Stimulated activated CD4-positive, alpha-beta T cell treated with anti-CD3 and anti-CD28 coated beads, Interleukin-2, amount 100 ng/mL, for 24 hours (primary cell): ENCODE measurements around the gene ZNF366.

Experiments
- DNase-seq, 2 donors: peaks; one replicate each; pipeline ENCODE4 v3.0.0-alpha.2; 2020

The ZNF366 gene, protein sequence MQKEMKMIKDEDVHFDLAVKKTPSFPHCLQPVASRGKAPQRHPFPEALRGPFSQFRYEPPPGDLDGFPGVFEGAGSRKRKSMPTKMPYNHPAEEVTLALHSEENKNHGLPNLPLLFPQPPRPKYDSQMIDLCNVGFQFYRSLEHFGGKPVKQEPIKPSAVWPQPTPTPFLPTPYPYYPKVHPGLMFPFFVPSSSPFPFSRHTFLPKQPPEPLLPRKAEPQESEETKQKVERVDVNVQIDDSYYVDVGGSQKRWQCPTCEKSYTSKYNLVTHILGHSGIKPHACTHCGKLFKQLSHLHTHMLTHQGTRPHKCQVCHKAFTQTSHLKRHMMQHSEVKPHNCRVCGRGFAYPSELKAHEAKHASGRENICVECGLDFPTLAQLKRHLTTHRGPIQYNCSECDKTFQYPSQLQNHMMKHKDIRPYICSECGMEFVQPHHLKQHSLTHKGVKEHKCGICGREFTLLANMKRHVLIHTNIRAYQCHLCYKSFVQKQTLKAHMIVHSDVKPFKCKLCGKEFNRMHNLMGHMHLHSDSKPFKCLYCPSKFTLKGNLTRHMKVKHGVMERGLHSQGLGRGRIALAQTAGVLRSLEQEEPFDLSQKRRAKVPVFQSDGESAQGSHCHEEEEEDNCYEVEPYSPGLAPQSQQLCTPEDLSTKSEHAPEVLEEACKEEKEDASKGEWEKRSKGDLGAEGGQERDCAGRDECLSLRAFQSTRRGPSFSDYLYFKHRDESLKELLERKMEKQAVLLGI

DNA sequence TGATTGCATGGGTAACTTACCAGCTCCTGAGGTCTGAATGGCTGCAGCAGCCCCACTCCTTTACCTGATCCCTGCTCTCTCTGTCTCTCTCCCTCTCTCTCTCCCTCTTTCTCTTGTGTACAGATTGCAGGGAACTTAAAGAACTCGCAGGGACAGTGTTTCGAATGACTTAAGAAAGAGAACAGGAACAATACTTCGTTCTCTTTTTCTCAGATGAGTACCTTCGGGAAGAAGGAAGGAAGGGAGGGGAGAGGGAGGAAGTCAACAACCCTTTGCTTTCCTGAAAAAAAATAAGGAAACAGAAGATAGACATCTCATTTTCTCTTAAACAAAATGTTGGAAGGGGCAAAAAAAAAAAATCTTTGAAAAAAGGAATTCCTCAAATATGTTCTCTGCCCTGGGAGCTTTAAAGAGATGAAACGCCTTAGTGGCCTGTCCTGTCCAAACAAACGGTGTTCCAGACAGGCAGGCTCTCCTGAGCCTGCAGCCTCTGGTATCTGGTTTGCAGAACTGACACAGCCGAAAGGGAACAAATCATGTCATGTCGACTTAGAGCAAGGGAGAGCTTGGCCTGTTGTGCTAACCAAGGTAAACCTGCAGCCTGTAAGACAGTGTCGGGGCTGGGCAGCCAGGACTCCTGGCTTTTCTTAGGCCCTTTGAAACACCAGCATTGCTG lies at the start of gene ZNF366:
Gene ZNF366 (minus strand): TSS at position 180 of the 676 bp plus-strand sequence. CDS start 45,914 bp downstream, outside the sequence.
- DNase-seq: no peak

DNA sequence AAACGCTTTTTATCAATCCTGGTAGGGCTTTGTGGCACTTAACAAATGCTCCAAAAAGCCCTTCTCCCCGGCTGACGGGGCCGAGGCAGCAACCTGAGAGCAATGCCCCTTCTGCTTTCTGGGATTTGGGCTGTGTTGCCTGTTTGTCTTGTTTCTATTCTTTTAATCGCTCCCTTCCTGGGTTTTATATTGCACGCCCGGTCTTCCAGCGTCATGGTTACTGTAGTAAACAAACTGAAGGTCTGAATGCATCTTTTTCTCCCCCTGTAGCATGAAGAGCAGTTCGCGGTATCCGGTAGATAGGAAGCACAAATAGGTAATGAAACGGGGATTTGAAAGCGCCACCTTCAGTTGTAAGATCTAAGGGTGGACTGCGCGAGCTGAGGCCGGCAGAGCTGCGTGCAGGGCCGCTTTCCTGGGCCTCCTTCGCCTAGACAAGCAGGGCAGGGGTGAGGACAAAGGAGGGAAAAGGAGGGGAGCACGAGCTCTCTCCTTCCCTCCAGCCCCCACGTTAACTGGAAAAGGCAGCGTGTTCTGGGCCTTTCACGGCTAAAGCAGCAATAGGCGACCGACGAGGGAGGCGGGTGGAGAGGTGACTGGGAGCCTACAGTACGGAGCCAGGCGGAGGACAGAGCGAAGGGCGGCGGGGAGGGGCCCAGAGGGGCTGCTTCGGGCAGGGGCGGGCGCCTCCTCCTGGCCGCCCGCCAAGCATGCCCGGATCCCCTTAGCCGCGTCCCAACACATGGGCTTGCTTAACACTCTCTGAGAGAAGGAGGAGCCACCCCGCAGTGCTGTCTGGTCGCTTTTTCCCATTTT lies 49.3 kb upstream of the ZNF366 start:
- peak; percentile 26 to 62 for DNase-seq

DNA sequence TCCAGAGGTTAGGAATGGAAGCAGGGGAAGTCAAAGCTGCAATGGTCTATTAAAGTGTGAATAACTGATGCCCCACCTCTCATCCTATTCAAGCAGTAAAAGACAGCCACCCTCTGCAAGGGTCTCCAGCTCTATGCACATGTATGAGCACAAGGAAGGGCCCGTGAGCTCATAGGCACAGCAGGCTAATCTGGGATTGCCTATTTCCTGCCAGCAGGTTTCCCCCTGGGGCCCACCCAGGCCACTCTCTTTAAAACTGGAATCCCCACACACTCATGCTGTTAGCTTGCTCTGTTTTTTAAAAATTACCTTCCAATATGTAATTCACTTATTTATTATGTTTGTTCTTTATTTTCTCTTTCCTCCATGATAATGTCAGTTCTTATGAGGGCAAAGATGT lies 48.7 kb upstream of the ZNF366 start:
- no peak for DNase-seq

DNA sequence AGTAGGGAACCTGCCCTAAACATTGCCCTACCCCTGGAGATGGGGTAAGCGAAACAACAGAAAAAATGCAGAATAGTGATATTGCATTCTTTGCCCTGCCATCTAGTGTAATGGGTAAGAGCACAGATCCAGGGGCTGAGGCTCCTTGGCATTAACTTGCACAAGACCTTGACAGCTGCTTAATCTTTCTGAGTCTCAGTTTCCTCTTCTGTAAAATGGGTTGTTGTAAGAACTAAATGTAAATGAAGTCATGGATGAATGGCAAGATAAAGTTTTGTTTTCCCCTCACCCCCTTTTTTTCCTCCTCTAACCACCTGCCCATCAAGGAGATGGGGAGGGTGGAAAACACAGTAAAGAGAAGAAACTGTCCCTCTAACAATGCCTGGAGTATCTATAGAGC lies 47.7 kb upstream of the ZNF366 start:
- DNase-seq: no peak

DNA sequence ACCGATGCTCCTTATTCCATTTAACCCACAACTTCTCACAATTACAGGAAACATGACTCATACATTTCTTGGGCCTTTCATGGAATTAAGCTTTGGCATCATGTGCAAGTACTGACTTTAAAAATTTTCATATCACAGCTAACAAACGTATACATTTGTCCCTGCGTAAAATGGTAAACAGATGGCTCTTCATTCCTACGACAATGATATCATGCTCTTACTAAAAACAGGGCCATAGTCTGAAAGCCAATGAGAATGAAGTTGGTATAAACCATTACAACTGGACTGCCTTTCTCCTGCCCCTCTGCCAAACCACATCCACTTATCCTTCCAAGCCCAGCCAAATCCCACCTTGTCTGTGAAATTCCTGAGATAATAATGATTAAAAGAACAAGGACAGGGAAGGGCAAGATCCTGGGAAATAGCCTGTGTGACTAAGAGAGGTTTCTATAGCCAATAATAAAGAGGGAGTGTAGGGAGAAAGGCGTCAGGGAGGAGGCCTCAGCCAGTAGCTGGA lies 44.9 kb upstream of the ZNF366 start:
- no peak for DNase-seq

DNA sequence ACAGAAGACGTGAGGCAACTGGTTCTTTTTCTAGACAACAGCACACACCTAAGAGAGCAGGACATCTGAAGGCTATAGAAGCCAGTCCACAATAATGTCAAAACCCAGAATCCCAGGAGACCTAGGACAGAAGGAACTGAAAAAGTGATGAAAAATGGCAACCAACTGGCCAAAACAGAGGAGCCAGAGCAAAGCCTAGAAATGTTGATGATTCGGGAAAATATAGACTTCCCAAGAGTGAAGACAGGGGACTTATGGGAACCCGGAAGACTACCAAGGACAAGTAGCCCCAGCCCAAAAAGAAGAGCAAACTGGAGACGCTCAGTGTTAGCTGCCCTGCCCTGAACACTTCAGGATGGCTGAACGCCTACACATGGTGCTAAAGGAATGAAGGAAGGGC lies 43.4 kb upstream of the ZNF366 start:
- DNase-seq: no peak

DNA sequence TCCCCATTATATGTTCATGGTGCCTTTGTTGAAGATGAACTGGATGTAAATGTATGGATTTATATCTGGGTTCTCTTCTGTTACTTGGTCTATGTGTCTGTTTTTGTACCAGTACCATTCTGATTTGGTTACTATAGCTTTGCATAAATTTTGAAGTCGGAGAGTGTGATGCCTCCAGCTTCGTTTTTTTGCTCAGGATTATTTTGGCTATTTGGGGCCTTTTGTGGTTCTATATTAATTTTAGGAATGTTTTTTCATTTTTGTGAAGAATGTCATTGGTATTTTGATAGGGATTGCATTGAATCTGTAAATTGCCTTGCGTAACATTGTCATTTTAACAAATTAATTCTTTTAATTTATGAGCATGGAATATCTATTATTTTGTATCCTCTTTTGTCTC lies 36.6 kb upstream of the ZNF366 start:
- DNase-seq: no peak

DNA sequence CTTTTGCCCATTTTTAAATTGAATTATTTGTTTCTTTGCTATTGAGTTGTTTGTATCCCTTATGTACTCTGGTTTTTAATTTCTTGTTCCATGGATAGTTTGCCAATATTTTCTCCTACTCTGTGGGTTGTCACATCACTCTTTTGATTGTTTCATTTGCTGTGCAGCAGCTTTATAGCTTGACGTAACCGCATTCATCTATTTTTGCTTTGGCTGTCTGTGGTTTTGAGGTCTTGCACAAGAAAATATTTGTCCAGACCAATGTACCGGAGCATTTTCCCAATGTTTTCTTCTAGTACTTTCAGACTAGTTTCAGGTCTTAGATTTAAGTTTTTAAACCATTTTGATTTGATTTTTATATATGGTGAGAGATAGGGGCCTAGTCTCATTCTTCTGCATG lies 36.2 kb upstream of the ZNF366 start:
- no peak for DNase-seq

DNA sequence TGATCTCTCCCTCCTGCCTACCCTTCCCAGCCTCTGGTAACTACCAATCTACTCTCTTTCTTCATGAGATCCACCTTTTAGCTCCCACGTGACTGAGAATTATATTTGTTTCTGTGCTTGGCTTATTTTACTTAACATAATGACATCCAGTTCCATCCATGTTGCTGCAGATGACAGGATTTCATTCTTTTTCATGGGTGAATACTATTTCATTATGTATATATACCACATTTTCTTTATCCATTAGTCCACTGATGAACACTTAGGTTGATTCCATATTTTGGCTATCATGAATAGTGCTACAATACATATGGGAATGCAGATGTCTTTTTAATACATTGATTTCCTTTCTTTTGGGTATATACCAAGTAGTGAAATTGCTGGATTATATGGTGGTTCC lies 35.5 kb upstream of the ZNF366 start:
- no peak for DNase-seq

DNA sequence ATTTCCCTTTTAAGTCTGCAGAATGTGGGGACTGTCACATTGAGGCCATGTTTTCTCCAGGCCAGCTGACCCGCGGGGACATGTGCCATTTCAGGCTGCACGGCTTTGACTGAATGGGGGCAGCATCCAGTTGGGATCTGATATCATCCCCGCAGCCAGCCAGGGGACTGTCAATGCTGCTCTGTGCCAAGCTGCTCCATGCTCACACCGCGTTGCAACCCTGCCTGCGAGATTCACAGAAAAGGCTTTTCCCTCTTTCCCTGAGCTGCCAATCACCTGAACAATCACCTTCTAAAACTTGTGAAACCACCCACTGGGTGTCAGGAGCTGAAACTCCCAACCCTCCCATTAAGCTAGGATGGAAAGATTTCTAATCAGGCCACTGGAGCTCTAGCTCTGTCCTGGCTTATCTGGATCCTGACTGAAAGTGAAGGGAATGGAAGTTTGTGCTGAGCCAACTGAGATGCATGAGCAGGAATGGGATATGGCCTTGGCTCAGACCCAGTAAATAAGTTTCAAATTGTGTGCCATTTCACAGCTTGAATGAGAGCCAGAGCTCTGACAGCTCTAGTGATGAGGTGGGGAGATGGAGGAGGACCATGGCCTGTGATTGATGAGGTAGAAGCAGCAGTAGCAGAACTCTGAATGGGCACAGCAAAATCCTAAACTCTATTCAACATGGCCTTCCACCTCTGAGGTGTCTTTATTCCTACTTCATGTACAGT lies 34.5 kb upstream of the ZNF366 start:
- DNase-seq: no peak

DNA sequence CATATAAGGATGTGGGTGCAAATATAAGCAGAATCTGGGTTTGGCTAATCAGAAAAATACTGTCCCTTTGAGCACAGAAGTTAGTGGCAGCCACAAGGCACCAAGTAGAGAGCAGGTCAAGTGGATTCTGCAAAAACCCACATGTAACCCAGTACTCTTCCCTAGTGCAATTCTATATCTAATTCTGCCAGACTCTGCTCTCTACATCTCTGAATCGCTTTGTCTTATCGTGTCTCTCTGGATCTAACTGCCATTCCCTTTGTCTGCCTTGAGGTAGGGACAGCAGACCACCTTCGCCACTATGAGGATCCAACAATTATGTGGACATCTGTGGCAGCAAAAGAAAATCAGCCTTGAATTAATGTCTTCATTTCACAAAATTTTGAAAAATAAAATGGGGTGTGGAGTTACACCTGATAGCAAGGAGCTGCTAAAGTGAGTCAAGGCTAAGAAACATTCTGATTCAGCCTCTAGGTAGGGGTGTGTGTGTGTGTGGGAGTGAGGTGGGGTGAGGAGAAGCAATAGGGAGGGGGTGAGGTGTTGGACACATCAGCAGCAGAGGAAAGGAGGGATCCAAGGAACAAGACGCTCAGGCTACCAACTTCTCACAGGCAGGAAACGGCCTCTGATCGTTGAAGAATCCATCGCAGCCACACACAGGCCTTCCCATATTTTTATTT lies 33.7 kb upstream of the ZNF366 start:
- DNase-seq: no peak

DNA sequence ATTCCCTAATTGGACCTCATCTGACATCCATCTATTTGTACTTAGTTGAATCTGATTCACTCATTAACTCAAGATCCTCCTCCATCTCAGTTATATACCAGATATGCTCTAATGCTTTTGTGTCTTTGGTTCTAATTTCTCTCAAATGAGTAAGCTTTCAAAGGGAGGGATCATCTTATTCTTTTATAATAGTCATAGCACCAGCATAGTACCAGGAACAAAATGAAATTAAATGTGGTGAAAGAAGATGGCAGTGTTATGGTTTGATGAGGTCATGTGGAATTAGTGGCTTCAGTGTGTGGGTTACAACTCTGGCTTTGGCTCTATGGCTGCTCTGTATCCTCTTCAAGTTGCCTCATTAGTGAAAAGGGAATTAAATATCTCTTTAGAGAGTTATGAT lies 32.5 kb upstream of the ZNF366 start:
- DNase-seq: no peak

DNA sequence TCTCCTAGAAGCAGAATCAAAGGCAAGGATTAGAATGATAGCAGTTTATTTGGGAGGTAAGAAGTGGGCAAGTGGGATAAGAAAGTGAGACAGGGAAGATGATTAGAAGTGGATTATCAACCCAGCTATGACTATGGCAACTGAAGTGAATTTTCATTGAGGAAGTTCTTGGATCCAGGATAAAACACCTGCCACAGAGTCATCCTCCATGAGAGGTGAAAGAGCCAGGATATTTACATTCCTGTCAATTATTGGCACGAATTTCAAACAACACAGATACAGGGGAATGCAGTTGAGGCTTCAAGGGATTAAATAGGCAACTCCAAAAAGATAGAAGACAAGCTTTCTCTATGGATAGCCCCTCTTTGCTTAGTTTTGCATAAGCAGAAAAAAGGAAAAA lies 31.8 kb upstream of the ZNF366 start:
- no peak for DNase-seq

DNA sequence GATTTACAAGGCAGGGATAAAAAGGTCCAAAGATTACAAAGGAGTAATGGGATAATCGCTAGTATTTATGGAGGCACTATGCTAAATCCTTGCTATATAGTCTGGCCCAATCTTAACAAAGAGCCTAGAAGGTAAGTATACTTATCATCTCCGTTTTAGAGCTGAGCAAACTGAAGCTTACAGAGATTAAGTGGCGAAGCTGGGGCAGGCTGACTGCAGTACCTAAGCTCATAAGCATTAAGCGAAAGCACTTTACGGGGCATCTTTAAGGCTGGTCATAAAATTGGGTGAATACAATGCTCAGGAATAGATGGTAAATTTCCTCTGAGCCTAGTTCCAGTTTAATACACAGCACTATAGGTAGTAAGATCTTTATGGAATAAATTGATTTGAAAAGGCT lies 30.0 kb upstream of the ZNF366 start:
- no peak for DNase-seq

DNA sequence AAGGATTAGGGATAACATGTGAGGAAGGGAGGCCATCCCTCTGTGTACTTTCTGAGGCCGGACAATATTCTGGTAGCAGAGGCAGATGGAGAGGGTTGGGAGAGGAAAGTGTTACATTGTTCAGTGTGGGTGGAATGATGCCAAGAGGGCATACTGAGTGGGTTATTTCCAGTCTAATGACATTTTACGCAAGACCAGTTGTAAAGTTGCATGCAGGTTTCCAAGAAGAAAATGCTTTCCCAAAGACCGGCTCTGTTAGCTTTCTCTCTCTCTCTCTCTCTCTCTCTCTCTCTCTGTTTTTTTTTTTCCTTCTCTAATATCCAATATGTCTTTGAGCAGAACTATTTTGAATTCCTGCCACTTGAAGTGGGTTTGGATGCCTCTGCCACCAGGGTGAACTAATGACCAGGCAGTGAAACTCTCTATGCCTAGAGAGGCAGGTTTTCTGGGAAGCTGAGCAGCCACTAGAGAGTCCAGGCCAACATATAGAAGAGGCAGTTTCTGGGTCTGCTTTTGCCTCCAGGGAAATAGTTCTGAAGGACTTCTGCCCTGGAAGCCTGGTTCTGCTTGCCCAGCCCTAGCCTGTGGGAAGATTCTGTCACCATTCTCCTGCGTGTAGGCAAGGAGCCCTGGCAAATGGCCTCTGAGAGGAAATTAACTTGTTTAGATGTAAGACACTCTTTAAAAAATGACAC lies 24.4 kb upstream of the ZNF366 start:
- DNase-seq: no peak

DNA sequence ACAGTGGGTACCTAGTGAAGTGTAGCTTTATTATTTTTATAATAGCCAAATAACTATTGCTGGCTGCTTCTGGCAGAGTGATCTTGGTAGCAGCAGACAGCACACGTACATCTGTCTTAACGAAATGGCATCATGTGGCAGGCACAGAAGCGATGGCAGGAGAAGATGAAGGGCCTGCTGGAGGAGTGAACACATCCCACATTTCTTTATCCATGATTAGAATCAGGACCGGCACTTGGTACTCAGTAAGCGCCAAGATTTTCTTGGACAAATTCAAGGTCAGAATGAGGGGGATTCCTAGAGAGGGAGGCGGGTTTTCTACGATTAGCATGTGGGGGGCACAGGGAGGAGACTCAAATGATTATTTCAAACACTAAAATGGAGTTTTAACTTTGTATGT lies 23.0 kb upstream of the ZNF366 start:
- DNase-seq: no peak

DNA sequence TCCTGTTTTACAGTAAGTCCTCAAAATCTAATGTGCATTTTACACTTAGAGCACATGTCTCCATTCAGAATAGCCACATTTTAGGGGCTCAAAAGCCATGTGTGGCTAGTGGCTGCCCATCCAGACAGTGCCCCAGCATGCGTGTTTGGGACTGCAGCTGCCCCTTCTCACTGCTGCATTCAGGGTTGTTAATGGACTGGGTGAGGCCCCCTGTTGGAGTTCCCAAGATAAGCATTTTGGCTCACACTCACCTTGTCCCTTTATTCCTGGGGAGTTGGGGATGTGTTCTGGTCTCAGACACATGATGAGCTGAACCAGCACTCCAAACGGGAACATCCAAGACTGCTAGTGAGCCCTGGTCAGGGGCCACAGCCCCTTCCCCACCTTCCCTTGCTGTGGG lies 22.2 kb upstream of the ZNF366 start:
- no peak for DNase-seq

DNA sequence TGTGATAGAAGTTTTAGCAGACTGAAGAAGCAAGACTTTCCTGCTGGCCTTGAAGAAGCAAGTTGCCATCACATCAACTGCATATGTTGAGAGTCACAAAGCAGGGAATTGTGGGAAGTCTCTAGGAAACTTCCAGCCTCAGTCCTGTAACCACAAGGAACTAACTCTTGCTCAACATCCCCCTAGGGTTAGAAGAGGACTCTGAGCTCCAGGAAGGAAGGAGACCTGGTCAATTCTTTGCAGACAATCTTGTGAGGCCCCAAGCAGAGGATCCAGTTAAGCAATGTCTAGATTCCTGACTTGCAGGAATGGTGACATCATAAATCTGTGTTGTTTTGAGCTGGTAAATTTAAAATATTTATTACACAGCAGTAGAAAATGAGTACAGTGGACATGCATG lies 18.6 kb upstream of the ZNF366 start:
- DNase-seq: no peak

DNA sequence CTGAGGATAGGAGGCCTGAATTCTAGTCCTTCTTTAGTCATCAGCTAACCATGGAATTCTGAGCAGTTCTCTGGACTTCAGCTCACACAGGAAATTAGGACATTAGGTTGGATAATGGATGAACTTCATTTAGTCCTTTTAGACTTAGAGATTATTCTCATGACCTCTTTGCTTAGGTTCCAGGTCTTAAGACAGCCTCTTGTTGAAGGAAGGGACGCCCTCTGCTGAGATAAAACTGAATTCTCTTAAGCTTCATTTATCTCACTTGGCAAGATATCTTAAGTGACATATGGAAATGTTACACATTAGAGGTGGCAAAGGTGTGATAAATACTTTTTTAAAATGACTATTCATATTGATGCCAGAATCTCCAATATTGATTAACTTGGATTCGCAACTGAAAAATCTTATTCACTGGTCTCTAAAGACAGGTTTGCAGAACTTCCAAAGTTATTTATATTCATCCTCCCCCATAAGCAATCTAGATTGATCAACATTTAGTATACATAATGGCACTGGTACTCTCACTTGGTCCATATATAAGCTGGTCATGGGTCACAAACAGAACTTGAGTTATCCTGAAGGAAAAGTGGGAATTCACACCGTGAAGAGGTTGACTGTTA lies 16.9 kb upstream of the ZNF366 start:
- no peak for DNase-seq

DNA sequence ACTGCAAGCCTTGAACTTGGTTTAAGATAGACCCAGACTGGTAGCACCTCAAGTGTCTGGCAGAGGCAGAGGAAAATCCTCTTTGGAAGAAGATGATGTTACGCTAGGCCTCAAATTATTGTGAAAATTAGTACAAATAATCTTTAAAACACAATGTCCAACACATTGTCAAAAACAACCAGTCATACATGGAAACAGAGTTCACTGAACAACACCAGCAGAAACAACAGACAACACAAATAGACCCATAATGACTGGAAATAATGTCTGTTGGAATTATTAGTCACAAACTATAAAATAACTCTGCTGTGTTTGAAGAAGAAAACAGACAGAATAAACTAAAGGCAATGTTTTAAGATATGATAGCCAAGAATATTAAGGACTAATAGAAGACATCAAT lies 15.4 kb upstream of the ZNF366 start:
- no peak for DNase-seq
